Measurements from ENCODE around the gene KCNK16.

KCNK16 gene

GRCh38 chr6:39304951-39305350 lies 17.6 kb downstream of the KCNK16 start:
- Histone ChIP-seq H3K9me3 (ENCODE audit: control insufficient read depth, insufficient read depth, low read depth, low read length) (no peaks in the 10 kb centered on the region), H3K36me3 (ENCODE audit: control insufficient read depth, insufficient read depth, low read length) (no peaks in the 10 kb centered on the region), H3K27ac (ENCODE audit: low read depth, low read length) (no peak overlapping the region), H3K4me3 (ENCODE audit: low read depth, low read length) (no peak overlapping the region), H3K9ac (ENCODE audit: low read length) (no peak overlapping the region), H3K27me3 (ENCODE audit: control insufficient read depth, insufficient read depth, low read length) (no peaks in the 10 kb centered on the region), H3K4me1 (ENCODE audit: control insufficient read depth, insufficient read depth, low read length) (peaks cover 6% of the 10 kb centered on the region; the same call in 1 of the 2 replicates)

GRCh38 chr6:39303425-39304153 lies 18.9 kb downstream of the KCNK16 start:
- H3K36me3 ChIP-seq (ENCODE audit: control insufficient read depth, insufficient read depth, low read length), result no peaks in the 10 kb centered on the region
- no peaks in the 10 kb centered on the region for H3K27me3 ChIP-seq (ENCODE audit: control insufficient read depth, insufficient read depth, low read length)
- H3K27ac ChIP-seq (ENCODE audit: low read depth, low read length), result no peak overlapping the region
- peaks cover 6% of the 10 kb centered on the region; the same call in 1 of the 2 replicates for H3K4me1 ChIP-seq (ENCODE audit: control insufficient read depth, insufficient read depth, low read length)
- H3K9me3 ChIP-seq (ENCODE audit: control insufficient read depth, insufficient read depth, low read depth, low read length), result no peaks in the 10 kb centered on the region
- no peak overlapping the region for H3K4me3 ChIP-seq (ENCODE audit: low read depth, low read length)
- no peak overlapping the region for H3K9ac ChIP-seq (ENCODE audit: low read length)

- no peak overlapping the region for H3K4me3 ChIP-seq (ENCODE audit: low read depth, low read length)
- H3K27ac ChIP-seq (ENCODE audit: low read depth, low read length), result no peak overlapping the region
- H3K9me3 ChIP-seq (ENCODE audit: control insufficient read depth, insufficient read depth, low read depth, low read length), result no peaks in the 10 kb centered on the region
- no peak overlapping the region for H3K9ac ChIP-seq (ENCODE audit: low read length)
- H3K4me1 ChIP-seq (ENCODE audit: control insufficient read depth, insufficient read depth, low read length), result peaks cover 6% of the 10 kb centered on the region; the same call in 1 of the 2 replicates
- H3K36me3 ChIP-seq (ENCODE audit: control insufficient read depth, insufficient read depth, low read length), result no peaks in the 10 kb centered on the region
- no peaks in the 10 kb centered on the region for H3K27me3 ChIP-seq (ENCODE audit: control insufficient read depth, insufficient read depth, low read length)
These were observed 19.7 kb downstream of the KCNK16 start for GRCh38 chr6:39302669-39303424.

GRCh38 chr6:39302011-39302410 lies 20.5 kb downstream of the KCNK16 start:
- H3K4me3 ChIP-seq (ENCODE audit: low read depth, low read length), result no peak overlapping the region
- H3K9ac ChIP-seq (ENCODE audit: low read length), result no peak overlapping the region
- H3K4me1 ChIP-seq (ENCODE audit: control insufficient read depth, insufficient read depth, low read length), result peaks cover 6% of the 10 kb centered on the region; the same call in 1 of the 2 replicates
- H3K27ac ChIP-seq (ENCODE audit: low read depth, low read length), result no peak overlapping the region
- H3K36me3 ChIP-seq (ENCODE audit: control insufficient read depth, insufficient read depth, low read length), result no peaks in the 10 kb centered on the region
- no peaks in the 10 kb centered on the region for H3K27me3 ChIP-seq (ENCODE audit: control insufficient read depth, insufficient read depth, low read length)
- H3K9me3 ChIP-seq (ENCODE audit: control insufficient read depth, insufficient read depth, low read depth, low read length), result no peaks in the 10 kb centered on the region

- H3K4me1 ChIP-seq (ENCODE audit: control insufficient read depth, insufficient read depth, low read length), result peaks cover 6% of the 10 kb centered on the region; the same call in 1 of the 2 replicates
- no peak overlapping the region for H3K27ac ChIP-seq (ENCODE audit: low read depth, low read length)
- no peaks in the 10 kb centered on the region for H3K27me3 ChIP-seq (ENCODE audit: control insufficient read depth, insufficient read depth, low read length)
- H3K36me3 ChIP-seq (ENCODE audit: control insufficient read depth, insufficient read depth, low read length), result no peaks in the 10 kb centered on the region
- no peak overlapping the region for H3K4me3 ChIP-seq (ENCODE audit: low read depth, low read length)
- H3K9me3 ChIP-seq (ENCODE audit: control insufficient read depth, insufficient read depth, low read depth, low read length), result no peaks in the 10 kb centered on the region
- H3K9ac ChIP-seq (ENCODE audit: low read length), result no peak overlapping the region
These were observed 20.9 kb downstream of the KCNK16 start for GRCh38 chr6:39301606-39302005.

- Histone ChIP-seq H3K9ac (ENCODE audit: low read length) (no peak overlapping the region), H3K27me3 (ENCODE audit: control insufficient read depth, insufficient read depth, low read length) (no peaks in the 10 kb centered on the region), H3K4me3 (ENCODE audit: low read depth, low read length) (no peak overlapping the region), H3K36me3 (ENCODE audit: control insufficient read depth, insufficient read depth, low read length) (no peaks in the 10 kb centered on the region), H3K9me3 (ENCODE audit: control insufficient read depth, insufficient read depth, low read depth, low read length) (no peaks in the 10 kb centered on the region), H3K4me1 (ENCODE audit: control insufficient read depth, insufficient read depth, low read length) (peaks cover 10% of the 10 kb centered on the region; the same call in 1 of the 2 replicates), H3K27ac (ENCODE audit: low read depth, low read length) (no peak overlapping the region)
These were observed 21.8 kb downstream of the KCNK16 start for GRCh38 chr6:39300739-39301138.

- Histone ChIP-seq H3K9ac (ENCODE audit: low read length) (no peak overlapping the region), H3K27ac (ENCODE audit: low read depth, low read length) (no peak overlapping the region), H3K4me3 (ENCODE audit: low read depth, low read length) (no peak overlapping the region), H3K9me3 (ENCODE audit: control insufficient read depth, insufficient read depth, low read depth, low read length) (no peaks in the 10 kb centered on the region), H3K36me3 (ENCODE audit: control insufficient read depth, insufficient read depth, low read length) (no peaks in the 10 kb centered on the region), H3K4me1 (ENCODE audit: control insufficient read depth, insufficient read depth, low read length) (peaks cover 14% of the 10 kb centered on the region; the same call in 1 of the 2 replicates), H3K27me3 (ENCODE audit: control insufficient read depth, insufficient read depth, low read length) (no peaks in the 10 kb centered on the region)
These were observed 24.4 kb downstream of the KCNK16 start for GRCh38 chr6:39298061-39298460.

- peaks cover 16% of the 10 kb centered on the region for H3K4me1 ChIP-seq (ENCODE audit: control insufficient read depth, insufficient read depth, low read length)
- no peaks in the 10 kb centered on the region for H3K9me3 ChIP-seq (ENCODE audit: control insufficient read depth, insufficient read depth, low read depth, low read length)
- no peak overlapping the region for H3K9ac ChIP-seq (ENCODE audit: low read length)
- no peak overlapping the region for H3K27ac ChIP-seq (ENCODE audit: low read depth, low read length)
- no peaks in the 10 kb centered on the region for H3K27me3 ChIP-seq (ENCODE audit: control insufficient read depth, insufficient read depth, low read length)
- no peaks in the 10 kb centered on the region for H3K36me3 ChIP-seq (ENCODE audit: control insufficient read depth, insufficient read depth, low read length)
- H3K4me3 ChIP-seq (ENCODE audit: low read depth, low read length), result no peak overlapping the region
These were observed 25.5 kb downstream of the KCNK16 start for GRCh38 chr6:39296745-39297640.

GRCh38 chr6:39295611-39296011 lies 26.9 kb downstream of the KCNK16 start:
- no peaks in the 10 kb centered on the region for H3K36me3 ChIP-seq (ENCODE audit: control insufficient read depth, insufficient read depth, low read length)
- H3K9me3 ChIP-seq (ENCODE audit: control insufficient read depth, insufficient read depth, low read depth, low read length), result no peaks in the 10 kb centered on the region
- no peak overlapping the region for H3K4me3 ChIP-seq (ENCODE audit: low read depth, low read length)
- no peak overlapping the region for H3K9ac ChIP-seq (ENCODE audit: low read length)
- H3K4me1 ChIP-seq (ENCODE audit: control insufficient read depth, insufficient read depth, low read length), result peaks cover 27% of the 10 kb centered on the region
- no peaks in the 10 kb centered on the region for H3K27me3 ChIP-seq (ENCODE audit: control insufficient read depth, insufficient read depth, low read length)
- H3K27ac ChIP-seq (ENCODE audit: low read depth, low read length), result no peak overlapping the region

GRCh38 chr6:39294899-39295298 lies 27.6 kb downstream of the KCNK16 start:
- no peak overlapping the region for H3K27ac ChIP-seq (ENCODE audit: low read depth, low read length)
- H3K27me3 ChIP-seq (ENCODE audit: control insufficient read depth, insufficient read depth, low read length), result no peaks in the 10 kb centered on the region
- H3K4me3 ChIP-seq (ENCODE audit: low read depth, low read length), result no peak overlapping the region
- peaks cover 27% of the 10 kb centered on the region for H3K4me1 ChIP-seq (ENCODE audit: control insufficient read depth, insufficient read depth, low read length)
- no peak overlapping the region for H3K9ac ChIP-seq (ENCODE audit: low read length)
- no peaks in the 10 kb centered on the region for H3K9me3 ChIP-seq (ENCODE audit: control insufficient read depth, insufficient read depth, low read depth, low read length)
- no peaks in the 10 kb centered on the region for H3K36me3 ChIP-seq (ENCODE audit: control insufficient read depth, insufficient read depth, low read length)

Data from HUES6 (cell line).